Loucy (cell line): ENCODE data around the gene MAX.

Experiments used
- EZH2phosphoT487 ChIP-seq: fragments of 200-600 bp; IDR thresholded peaks from 2 replicates; pipeline ENCODE4 v1.6.1; 2018; ENCODE audit warnings: antibody characterized with exemption, mild to moderate bottlenecking, moderate library complexity, borderline replicate concordance
- TF ChIP-seq, protein P1 (sequence below): fragments of 200-600 bp; sonication (generic); conservative IDR thresholded peaks from 2 replicates; pipeline ENCODE4 v1.5.1; 2014; ENCODE audit warnings: mild to moderate bottlenecking, antibody characterized with exemption, low read length

DNA sequence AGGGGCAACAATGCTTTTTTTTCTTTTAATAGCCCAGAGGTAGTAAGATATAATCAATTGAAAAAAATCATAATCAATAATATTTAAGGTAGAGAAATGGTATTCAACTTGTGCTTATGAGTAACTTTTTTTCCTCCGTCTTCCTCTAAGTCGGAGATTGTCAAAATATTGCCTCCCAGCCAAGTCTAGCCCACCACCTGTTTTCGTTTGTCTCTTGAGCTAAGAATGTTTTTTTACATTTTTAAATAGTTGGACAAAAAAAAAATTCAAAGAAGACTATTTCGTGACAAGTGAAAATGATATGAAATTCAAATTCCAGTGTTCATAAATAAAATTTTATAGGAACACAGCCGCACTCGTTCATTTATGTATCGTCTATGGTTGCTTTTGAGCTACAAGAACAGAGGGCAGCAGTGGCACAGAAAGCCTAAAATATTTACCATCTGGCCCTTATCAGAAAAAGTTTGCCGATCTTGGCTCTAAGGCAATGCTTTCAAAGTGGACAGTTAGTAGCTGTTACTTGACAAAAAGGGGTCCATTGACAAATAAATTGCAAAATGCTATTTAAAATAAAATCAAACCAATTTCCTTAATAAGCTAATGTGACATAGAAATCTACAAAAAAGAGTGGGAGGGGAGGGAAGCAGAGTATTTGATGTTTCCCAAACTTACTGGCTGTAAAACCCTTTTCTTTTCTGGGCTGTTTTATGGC is 40.8 kb upstream of the MAX start:
- TF ChIP-seq, protein P1, sequence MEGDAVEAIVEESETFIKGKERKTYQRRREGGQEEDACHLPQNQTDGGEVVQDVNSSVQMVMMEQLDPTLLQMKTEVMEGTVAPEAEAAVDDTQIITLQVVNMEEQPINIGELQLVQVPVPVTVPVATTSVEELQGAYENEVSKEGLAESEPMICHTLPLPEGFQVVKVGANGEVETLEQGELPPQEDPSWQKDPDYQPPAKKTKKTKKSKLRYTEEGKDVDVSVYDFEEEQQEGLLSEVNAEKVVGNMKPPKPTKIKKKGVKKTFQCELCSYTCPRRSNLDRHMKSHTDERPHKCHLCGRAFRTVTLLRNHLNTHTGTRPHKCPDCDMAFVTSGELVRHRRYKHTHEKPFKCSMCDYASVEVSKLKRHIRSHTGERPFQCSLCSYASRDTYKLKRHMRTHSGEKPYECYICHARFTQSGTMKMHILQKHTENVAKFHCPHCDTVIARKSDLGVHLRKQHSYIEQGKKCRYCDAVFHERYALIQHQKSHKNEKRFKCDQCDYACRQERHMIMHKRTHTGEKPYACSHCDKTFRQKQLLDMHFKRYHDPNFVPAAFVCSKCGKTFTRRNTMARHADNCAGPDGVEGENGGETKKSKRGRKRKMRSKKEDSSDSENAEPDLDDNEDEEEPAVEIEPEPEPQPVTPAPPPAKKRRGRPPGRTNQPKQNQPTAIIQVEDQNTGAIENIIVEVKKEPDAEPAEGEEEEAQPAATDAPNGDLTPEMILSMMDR, result no peak
- TF ChIP-seq EZH2phosphoT487, result no peak
